Caco-2 (cell line): Measurements from ENCODE around the gene PGLYRP1. TPM values are rescaled to one million over a fixed set of nuclear protein-coding genes. Genes with fewer than 3 reads are reported as not detected.
A peak's percentile ranks its signal among the peaks of the same experiment; 100 is the strongest.

ENCODE experiments used
- Bru-seq: library from RNA; stranded (reverse); fragments of 400-500 nt; gene quantifications from one replicate; lab custom pipeline; 2021; lab: Mats Ljungman, UMichigan
- BruChase-seq, 2 experiments: library from RNA; stranded (reverse); fragments of 400-500 nt; gene quantifications; one replicate each; lab custom pipeline; 2021; lab: Mats Ljungman, UMichigan
- BruUV-seq: library from RNA; stranded (reverse); fragments of 400-500 nt; replicated peaks from 2 replicates; lab custom pipeline; 2021; lab: Mats Ljungman, UMichigan
- CTCF ChIA-PET: fragments of 300-600 bp; sonication (Branson Sonifier 250); formaldehyde crosslinking; loops from one replicate; lab custom pipeline; 2022; ENCODE audit warnings: antibody characterized with exemption; lab: Charles Lee
- POLR2A ChIA-PET: fragments of 300-600 bp; sonication (Branson Sonifier 250); formaldehyde crosslinking; loops from one replicate; lab custom pipeline; 2022; ENCODE audit warnings: antibody characterized with exemption; lab: Charles Lee
- DNase-seq, 2 experiments: peaks; one replicate each; pipeline versions ENCODE4 v3.0.0 to v3.0.0-alpha.2; 2020 to 2022
- H3K27me3 ChIP-seq: replicated peaks from 2 replicates; pipeline ENCODE4 v1.6.0; 2011; ENCODE audit warnings: low read length; ENCODE audit not compliant: control insufficient read depth, insufficient read depth
- H3K36me3 ChIP-seq: 2 replicates; pipeline ENCODE4 v1.5.1; 2011; ENCODE audit warnings: low read length; ENCODE audit not compliant: control insufficient read depth, insufficient read depth
- H3K4me1 ChIP-seq: fragments of 250-450 bp; sonication (Bioruptor Pico); 2 replicates; pipeline ENCODE4 v1.5.1; 2020; ENCODE audit warnings: mild to moderate bottlenecking
- H3K4me3 ChIP-seq: 2 replicates; pipeline ENCODE4 v1.5.1; 2011; ENCODE audit warnings: low read depth, mild to moderate bottlenecking, control low read depth, low read length
- H3K9me3 ChIP-seq: fragments of 250-450 bp; sonication (Bioruptor Pico); 2 replicates; pipeline ENCODE4 v1.5.1; 2020; ENCODE audit warnings: mild to moderate bottlenecking, moderate library complexity
- H3K27ac Mint-ChIP-seq: one replicate; pipeline ENCODE4 v1.8.0; 2022; ENCODE audit warnings: mixed read lengths; ENCODE audit not compliant: unreplicated experiment
- H3K27me3 Mint-ChIP-seq: one replicate; pipeline ENCODE4 v1.8.0; 2022; ENCODE audit warnings: mixed read lengths; ENCODE audit not compliant: insufficient read depth, unreplicated experiment
- H3K36me3 Mint-ChIP-seq: one replicate; pipeline ENCODE4 v1.8.0; 2022; ENCODE audit warnings: mild to moderate bottlenecking, mixed read lengths; ENCODE audit not compliant: insufficient read depth, unreplicated experiment
- H3K4me1 Mint-ChIP-seq: one replicate; pipeline ENCODE4 v1.8.0; 2022; ENCODE audit warnings: low read depth, mixed read lengths; ENCODE audit not compliant: unreplicated experiment
- H3K4me3 Mint-ChIP-seq: one replicate; pipeline ENCODE4 v1.8.0; 2022; ENCODE audit warnings: mild to moderate bottlenecking, moderate library complexity, mixed read lengths; ENCODE audit not compliant: unreplicated experiment
- H3K9me3 Mint-ChIP-seq: one replicate; pipeline ENCODE4 v1.8.0; 2022; ENCODE audit warnings: mixed read lengths; ENCODE audit not compliant: unreplicated experiment
- CTCF ChIP-seq, 2 experiments: fragments of 200-600 bp in 1 of 2; IDR thresholded peaks; 1 replicate in 1 of 2; 2 replicates in 1 of 2; pipeline versions ENCODE4 v1.5.1 to v1.8.0; 2011 to 2022; ENCODE audit warnings: antibody characterized with exemption in 1 of 2, control low read depth in 1 of 2, inconsistent platforms in 1 of 2, low read depth in 1 of 2, low read length in 1 of 2, mild to moderate bottlenecking in 1 of 2, moderate library complexity in 1 of 2; ENCODE audit not compliant: insufficient read depth in 1 of 2, severe bottlenecking in 1 of 2, unreplicated experiment in 1 of 2
- intact Hi-C: fragments of 100-400 bp; cut with micrococcal nuclease; formaldehyde crosslinking; loops from one replicate; pipeline ENCODE4 v1.10.0; 2022; ENCODE audit not compliant: unreplicated experiment
- long read RNA-seq: library from polyadenylated mRNA; stranded (forward); transcript quantifications from one replicate; pipeline ENCODE4 v2.0.0, GENCODE V29; 2022
- total RNA-seq: library from RNA; stranded (reverse); gene quantifications from 2 replicates; pipeline ENCODE4 v1.2.3, GENCODE V29; 2022

The PGLYRP1 gene
- total RNA-seq: not detected in 2 replicates
- Bru-seq, nascent RNA: not detected
- BruChase-seq, experiment 1, labeled RNA remaining after a 2-hour chase: not detected
- BruChase-seq, experiment 2, labeled RNA remaining after a 6-hour chase: not detected
- long read RNA-seq, partial matches to known transcripts: 0 of 4 reads
- long read RNA-seq, other reads (novel, unspliced or antisense): 4 of 4 reads

GRCh38 chr19:46022431-46023310 lies at the start of gene PGLYRP1:
PGLYRP1 (minus strand) TSS chr19:46023053; CDS start chr19:46023021, 32 bp downstream.
- Histone ChIP-seq H3K27me3 (no peaks in the 10 kb centered on the region), H3K4me3 (no peak within 1 kb of the TSS), H3K36me3 (no peaks in the 10 kb centered on the region), H3K4me1 (peaks cover 5% of the 10 kb centered on the region; the same call in 1 of the 2 replicates), H3K9me3 (no peaks in the 10 kb centered on the region)
- peak in 1 of 2 experiments; percentile 36 for DNase-seq
- no peaks in the 10 kb centered on the region for H3K36me3 Mint-ChIP-seq
- no peak within 1 kb of the TSS for H3K27ac Mint-ChIP-seq
- intact Hi-C loops: no loop called here
- peaks cover 12% of the 10 kb centered on the region for H3K9me3 Mint-ChIP-seq
- ChIA-PET POLR2A (no interaction called here), CTCF (interaction anchor here (2.4 kb wide), 1 partner anchor 55 kb away, joined by 10 read pairs; no protein-coding TSS in a partner anchor)
- peaks cover 6% of the 10 kb centered on the region for H3K4me1 Mint-ChIP-seq
- no peak within 1 kb of the TSS for H3K4me3 Mint-ChIP-seq
- BruUV-seq: no TSS peak
- H3K27me3 Mint-ChIP-seq: no peaks in the 10 kb centered on the region
- TF ChIP-seq CTCF (IDR thresholded peaks at IDR 0.05; ENCODE audit: insufficient read depth in 1 of 2, low read depth in 1 of 2, low read length in 1 of 2, severe bottlenecking in 1 of 2, unreplicated experiment in 1 of 2): no peak

GRCh38 chr19:46069806-46070341 lies 47.0 kb upstream of the PGLYRP1 start:
- Histone ChIP-seq H3K4me3 (no peak overlapping the region), H3K36me3 (no peaks in the 10 kb centered on the region), H3K9me3 (no peaks in the 10 kb centered on the region; the same call in 1 of the 2 replicates), H3K4me1 (peaks cover 38% of the 10 kb centered on the region), H3K27me3 (no peaks in the 10 kb centered on the region)
- no peak for TF ChIP-seq CTCF (IDR thresholded peaks at IDR 0.05; ENCODE audit: insufficient read depth in 1 of 2, low read depth in 1 of 2, low read length in 1 of 2, severe bottlenecking in 1 of 2, unreplicated experiment in 1 of 2)
- no TSS peak for BruUV-seq
- ChIA-PET CTCF (interaction anchor here (0.7 to 2.8 kb wide), 5 partner anchors 41 to 191 kb away, joined by 3 to 12 read pairs (median 4); no protein-coding TSS in a partner anchor), POLR2A (interaction anchor here (0.6 to 0.7 kb wide), 2 partner anchors 127 to 141 kb away, joined by 3 read pairs; no protein-coding TSS in a partner anchor)
- Mint-ChIP-seq H3K4me3 (no peak overlapping the region), H3K27ac (peak overlapping the region; percentile 51), H3K27me3 (no peaks in the 10 kb centered on the region), H3K4me1 (peaks cover 27% of the 10 kb centered on the region), H3K36me3 (peaks cover 12% of the 10 kb centered on the region), H3K9me3 (no peaks in the 10 kb centered on the region)
- DNase-seq: peak in 1 of 2 experiments; percentile 40
- intact Hi-C loops: loop anchor here (1.0 kb wide), 1 partner anchor 39 kb away; no protein-coding TSS in a partner anchor
